ENCODE measurements around the gene UBLCP1. TPM values are rescaled to one million over a fixed set of nuclear protein-coding genes. Genes with fewer than 3 reads are reported as not detected.

UBLCP1 gene
- total and polyA plus RNA-seq, 2 donors (not counting 1 experiment from before 2014, with no cell fraction given) = 9.6 to 25.1 TPM

DNA sequence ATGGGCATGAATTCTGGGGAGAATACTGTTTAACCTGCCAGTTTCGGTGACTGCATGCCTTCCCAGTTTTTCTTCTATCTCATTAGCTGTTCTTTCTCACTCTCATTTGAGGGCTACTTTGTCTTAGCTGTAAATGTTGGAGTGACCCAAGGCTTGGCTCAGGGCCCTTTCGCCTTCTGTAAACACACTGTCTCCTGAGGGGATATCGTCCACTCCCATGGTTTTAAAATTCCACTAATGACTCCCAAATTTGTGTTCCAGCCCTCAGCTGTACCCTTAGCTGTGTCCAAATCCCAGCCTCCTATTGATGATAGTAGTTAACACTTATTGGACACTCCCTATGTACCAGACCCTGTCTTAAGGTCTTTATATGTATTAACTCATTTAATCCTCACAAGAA lies 39.6 kb upstream of the UBLCP1 start:
- CTCF ChIA-PET = interaction anchor here (0.9 to 1.0 kb wide), 2 partner anchors 18 to 66 kb away, joined by 4 read pairs; no protein-coding TSS in a partner anchor
- no CpG with 5 or more reads among the region's 3 CpGs for WGBS (ENCODE audit: insufficient coverage)
- H3K4me3 Mint-ChIP-seq = no peak overlapping the region

DNA sequence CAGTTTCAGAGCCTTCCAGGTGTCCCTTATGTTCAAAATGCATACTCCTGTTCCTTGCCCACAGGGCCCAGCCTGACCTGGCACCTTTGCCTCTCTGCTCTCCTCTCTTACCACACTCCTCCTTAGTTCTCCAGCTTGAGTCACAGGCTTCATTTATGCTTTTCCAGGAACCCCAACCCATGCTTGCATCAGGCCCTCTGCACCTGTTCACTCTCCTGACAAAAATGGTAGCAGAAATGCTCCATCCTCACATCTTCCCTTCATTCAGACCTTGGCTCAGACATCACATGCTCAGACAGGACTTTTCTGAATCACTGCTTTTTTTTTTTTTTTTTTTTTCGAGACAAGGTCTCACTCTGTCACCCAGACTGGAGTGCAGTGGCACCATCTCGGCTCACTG lies 38.6 kb upstream of the UBLCP1 start:
- Mint-ChIP-seq H3K9me3 (ENCODE audit: insufficient read depth) (no peaks in the 10 kb centered on the region), H3K4me3 (no peak overlapping the region), H3K27me3 (peaks cover 11% of the 10 kb centered on the region), H3K27ac (no peak overlapping the region), H3K4me1 (no peaks in the 10 kb centered on the region)
- ATAC-seq (ENCODE audit: low read depth) = no peak
- ChIA-PET POLR2A (no interaction called here), CTCF (no interaction called here)
- Histone ChIP-seq H3K9me3 (ENCODE audit: control extremely low read depth in 1 of 3, control insufficient read depth in 2 of 3, insufficient read depth in 1 of 3, low read length in 2 of 3) (no peaks in the 10 kb centered on the region), H3K27me3 (replicated peaks in 1 of 4; ENCODE audit: control extremely low read depth in 1 of 4, control insufficient read depth in 3 of 4, insufficient read depth in 4 of 4, low read length in 3 of 4) (no peaks in the 10 kb centered on the region), H3K79me2 (ENCODE audit: control insufficient read depth, insufficient read depth, low read length) (no peaks in the 10 kb centered on the region), H2AFZ (ENCODE audit: insufficient read depth, low read depth, low read length, poor library complexity, severe bottlenecking) (no peak overlapping the region), H3K4me2 (replicated peaks; ENCODE audit: low read depth, low read length, poor library complexity, severe bottlenecking) (no peak overlapping the region), H4K20me1 (ENCODE audit: control insufficient read depth, insufficient read depth, low read length, poor library complexity, severe bottlenecking) (no peaks in the 10 kb centered on the region), H3K9ac (ENCODE audit: low read length) (no peak overlapping the region), H3K36me3 (replicated peaks in 1 of 2; ENCODE audit: control extremely low read depth in 1 of 2, control insufficient read depth in 1 of 2, extremely low read depth in 1 of 2, insufficient read depth in 2 of 2, low read length in 1 of 2) (no peaks in the 10 kb centered on the region), H3K4me1 (ENCODE audit: control insufficient read depth in 2 of 2, insufficient read depth in 2 of 2, low read length in 2 of 2) (no peaks in the 10 kb centered on the region), H3K4me3 (ENCODE audit: control extremely low read depth in 1 of 5, extremely low read depth in 1 of 5, insufficient read depth in 1 of 5, low read depth in 2 of 5, low read length in 4 of 5) (no peak overlapping the region), H3K27ac (ENCODE audit: low read length in 2 of 2) (no peak overlapping the region)
- 80% methylated on average over 1 of the region's 2 CpGs for WGBS (ENCODE audit: insufficient coverage)
- TF ChIP-seq EZH2 (IDR thresholded peaks at IDR 0.05; ENCODE audit: borderline replicate concordance, insufficient read depth, low read depth, low read length, poor library complexity, severe bottlenecking) = no peak
- TF ChIP-seq, protein P1, sequence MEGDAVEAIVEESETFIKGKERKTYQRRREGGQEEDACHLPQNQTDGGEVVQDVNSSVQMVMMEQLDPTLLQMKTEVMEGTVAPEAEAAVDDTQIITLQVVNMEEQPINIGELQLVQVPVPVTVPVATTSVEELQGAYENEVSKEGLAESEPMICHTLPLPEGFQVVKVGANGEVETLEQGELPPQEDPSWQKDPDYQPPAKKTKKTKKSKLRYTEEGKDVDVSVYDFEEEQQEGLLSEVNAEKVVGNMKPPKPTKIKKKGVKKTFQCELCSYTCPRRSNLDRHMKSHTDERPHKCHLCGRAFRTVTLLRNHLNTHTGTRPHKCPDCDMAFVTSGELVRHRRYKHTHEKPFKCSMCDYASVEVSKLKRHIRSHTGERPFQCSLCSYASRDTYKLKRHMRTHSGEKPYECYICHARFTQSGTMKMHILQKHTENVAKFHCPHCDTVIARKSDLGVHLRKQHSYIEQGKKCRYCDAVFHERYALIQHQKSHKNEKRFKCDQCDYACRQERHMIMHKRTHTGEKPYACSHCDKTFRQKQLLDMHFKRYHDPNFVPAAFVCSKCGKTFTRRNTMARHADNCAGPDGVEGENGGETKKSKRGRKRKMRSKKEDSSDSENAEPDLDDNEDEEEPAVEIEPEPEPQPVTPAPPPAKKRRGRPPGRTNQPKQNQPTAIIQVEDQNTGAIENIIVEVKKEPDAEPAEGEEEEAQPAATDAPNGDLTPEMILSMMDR (IDR thresholded peaks at IDR 0.05) = no peak
- intact Hi-C loops (cut with micrococcal nuclease) = no loop called here
- no peak for DNase-seq

More for the DNA sequence above, 39.6 kb upstream of the UBLCP1 start:
- POLR2A ChIA-PET = no interaction called here
- Histone ChIP-seq H4K20me1 (ENCODE audit: control insufficient read depth, insufficient read depth, low read length, poor library complexity, severe bottlenecking) (no peaks in the 10 kb centered on the region), H3K4me3 (ENCODE audit: control extremely low read depth in 1 of 5, extremely low read depth in 1 of 5, insufficient read depth in 1 of 5, low read depth in 2 of 5, low read length in 4 of 5) (no peak overlapping the region), H3K9ac (ENCODE audit: low read length) (no peak overlapping the region), H3K4me2 (replicated peaks; ENCODE audit: low read depth, low read length, poor library complexity, severe bottlenecking) (no peak overlapping the region), H3K9me3 (ENCODE audit: control extremely low read depth in 1 of 3, control insufficient read depth in 2 of 3, insufficient read depth in 1 of 3, low read length in 2 of 3) (no peaks in the 10 kb centered on the region), H3K4me1 (ENCODE audit: control insufficient read depth in 2 of 2, insufficient read depth in 2 of 2, low read length in 2 of 2) (no peaks in the 10 kb centered on the region), H3K79me2 (ENCODE audit: control insufficient read depth, insufficient read depth, low read length) (no peaks in the 10 kb centered on the region), H2AFZ (ENCODE audit: insufficient read depth, low read depth, low read length, poor library complexity, severe bottlenecking) (no peak overlapping the region), H3K36me3 (replicated peaks in 1 of 2; ENCODE audit: control extremely low read depth in 1 of 2, control insufficient read depth in 1 of 2, extremely low read depth in 1 of 2, insufficient read depth in 2 of 2, low read length in 1 of 2) (no peaks in the 10 kb centered on the region), H3K27me3 (replicated peaks in 1 of 4; ENCODE audit: control extremely low read depth in 1 of 4, control insufficient read depth in 3 of 4, insufficient read depth in 4 of 4, low read length in 3 of 4) (no peaks in the 10 kb centered on the region), H3K27ac (ENCODE audit: low read length in 2 of 2) (no peak overlapping the region)
- no peaks in the 10 kb centered on the region for H3K4me1 Mint-ChIP-seq
- DNase-seq (no peak), ATAC-seq (ENCODE audit: low read depth) (no peak)
- no peak overlapping the region for H3K27ac Mint-ChIP-seq
- intact Hi-C loops (cut with micrococcal nuclease) = no loop called here
- no peaks in the 10 kb centered on the region for H3K9me3 Mint-ChIP-seq (ENCODE audit: insufficient read depth)
- peaks cover 11% of the 10 kb centered on the region for H3K27me3 Mint-ChIP-seq
- TF ChIP-seq, protein P1 (IDR thresholded peaks at IDR 0.05) = no peak
- no peak for TF ChIP-seq EZH2 (IDR thresholded peaks at IDR 0.05; ENCODE audit: borderline replicate concordance, insufficient read depth, low read depth, low read length, poor library complexity, severe bottlenecking)
